ENCODE data around the gene ARHGAP4.

The ARHGAP4 gene

GRCh38 chrX:153866302-153867019, 59.6 kb downstream of the ARHGAP4 start:
- DNase-seq (ENCODE audit: low read depth), result no peak
- no peak overlapping the region for H3K4me3 ChIP-seq (ENCODE audit: low read depth, low read length)
- TF ChIP-seq CTCF (IDR thresholded peaks at IDR 0.05; ENCODE audit: low read depth, low read length, missing control alignments), result no peak

- no peak for DNase-seq (ENCODE audit: low read depth)
- TF ChIP-seq CTCF (IDR thresholded peaks at IDR 0.05; ENCODE audit: low read depth, low read length, missing control alignments), result no peak
- H3K4me3 ChIP-seq (ENCODE audit: low read depth, low read length), result no peak overlapping the region
Measured at GRCh38 chrX:153865685-153866084, 60.4 kb downstream of the ARHGAP4 start.

- no peak for DNase-seq (ENCODE audit: low read depth)
- no peak for TF ChIP-seq CTCF (IDR thresholded peaks at IDR 0.05; ENCODE audit: low read depth, low read length, missing control alignments)
- no peak overlapping the region for H3K4me3 ChIP-seq (ENCODE audit: low read depth, low read length)
Measured at GRCh38 chrX:153865321-153865580, 60.8 kb downstream of the ARHGAP4 start.

- no peak for DNase-seq (ENCODE audit: low read depth)
- H3K4me3 ChIP-seq (ENCODE audit: low read depth, low read length), result no peak overlapping the region
- no peak for TF ChIP-seq CTCF (IDR thresholded peaks at IDR 0.05; ENCODE audit: low read depth, low read length, missing control alignments)
Measured at GRCh38 chrX:153864561-153865320, 61.3 kb downstream of the ARHGAP4 start.

- TF ChIP-seq CTCF (IDR thresholded peaks at IDR 0.05; ENCODE audit: low read depth, low read length, missing control alignments), result no peak
- DNase-seq (ENCODE audit: low read depth), result no peak
- H3K4me3 ChIP-seq (ENCODE audit: low read depth, low read length), result no peak overlapping the region
Measured at GRCh38 chrX:153864101-153864500, 62.0 kb downstream of the ARHGAP4 start.

- DNase-seq (ENCODE audit: low read depth), result no peak
- TF ChIP-seq CTCF (IDR thresholded peaks at IDR 0.05; ENCODE audit: low read depth, low read length, missing control alignments), result no peak
- H3K4me3 ChIP-seq (ENCODE audit: low read depth, low read length), result no peak overlapping the region
Measured at GRCh38 chrX:153863251-153863991, 62.6 kb downstream of the ARHGAP4 start.

All from GM12864 (cell line).